ENCODE measurements around the gene MCFD2.
"Not testable (repeated sequence)": the region's sequence is repeated elsewhere in the genome, so short reads cannot be mapped to it uniquely, and the experiment has no call there.

Gene MCFD2

DNA sequence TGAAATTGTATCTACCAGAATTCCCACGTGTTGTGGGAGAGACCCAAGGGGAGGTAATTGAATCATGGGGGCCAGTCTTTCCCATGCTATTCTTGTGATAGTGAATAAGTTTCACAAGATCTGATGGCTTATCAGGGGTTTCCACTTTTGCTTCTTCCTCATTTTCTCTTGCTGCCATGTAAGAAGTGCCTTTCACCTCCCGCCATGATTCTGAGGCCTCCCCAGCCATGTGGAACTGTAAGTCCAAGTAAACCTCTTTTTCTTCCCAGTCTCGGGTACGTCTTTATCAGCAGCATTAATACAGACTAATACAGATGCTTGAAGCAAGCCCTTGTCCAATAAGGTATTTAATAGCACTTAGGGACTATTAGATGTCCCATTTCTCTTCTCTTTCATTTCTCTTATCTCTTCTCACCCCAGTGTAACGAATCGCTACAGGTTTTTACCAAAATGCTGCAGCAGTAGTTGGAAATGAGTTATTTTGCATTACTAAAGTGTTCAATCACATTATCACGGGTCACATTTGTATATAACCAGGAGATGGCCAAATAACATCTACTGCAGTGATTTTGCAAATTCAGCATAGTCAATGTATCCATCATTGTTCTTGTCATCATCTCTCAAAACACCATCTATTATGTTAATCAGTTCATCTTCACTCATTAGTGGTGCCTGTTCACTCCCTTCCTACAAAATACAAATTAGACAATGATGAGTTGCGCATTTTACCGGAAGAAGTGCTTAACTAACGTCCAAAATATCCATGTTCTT is 10.5 kb downstream of the MCFD2 start:
- DNase-seq (ENCODE audit: extremely low read depth in 1 of 2, low read depth in 1 of 2): not testable (repeated sequence)

DNA sequence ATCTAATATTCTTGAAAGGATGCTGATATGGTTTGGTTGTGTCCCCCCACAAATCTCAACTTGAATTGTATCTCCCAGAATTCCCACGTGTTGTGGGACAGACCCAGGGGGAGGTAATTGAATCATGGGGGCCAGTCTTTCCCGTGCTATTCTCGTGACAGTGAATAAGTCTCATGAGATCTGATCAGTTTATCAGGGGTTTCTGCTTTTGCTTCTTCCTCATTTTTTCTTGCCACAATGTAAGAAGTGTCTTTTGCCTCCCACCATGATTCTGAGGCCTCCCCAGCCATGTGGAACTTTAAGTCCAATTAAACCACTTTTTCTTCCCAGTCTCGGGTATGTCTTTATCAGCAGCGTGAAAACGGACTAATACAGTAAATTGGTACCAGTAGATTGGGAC is 12.6 kb downstream of the MCFD2 start:
- not testable (repeated sequence) for DNase-seq (ENCODE audit: extremely low read depth in 1 of 2, low read depth in 1 of 2)

DNA sequence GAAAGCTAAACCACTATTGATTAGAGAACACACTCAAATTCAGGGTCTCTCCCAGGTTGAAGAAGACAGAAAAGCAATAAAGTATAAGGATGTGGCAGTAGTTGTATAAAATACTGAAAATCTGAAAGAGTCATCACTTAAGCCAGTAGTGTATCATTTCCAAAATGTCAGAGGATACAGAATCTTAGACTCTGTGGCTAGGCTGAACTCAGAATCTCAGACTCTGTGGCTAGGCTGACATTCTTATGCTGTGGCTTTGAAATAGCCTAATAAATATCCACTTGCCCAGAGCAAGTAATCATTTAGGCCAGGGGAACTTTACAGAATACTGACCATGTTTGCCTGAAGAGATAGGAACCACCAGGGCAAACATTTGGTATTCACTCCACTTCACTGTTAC is 13.1 kb downstream of the MCFD2 start:
- no peak for DNase-seq (ENCODE audit: extremely low read depth in 1 of 2, low read depth in 1 of 2)

DNA sequence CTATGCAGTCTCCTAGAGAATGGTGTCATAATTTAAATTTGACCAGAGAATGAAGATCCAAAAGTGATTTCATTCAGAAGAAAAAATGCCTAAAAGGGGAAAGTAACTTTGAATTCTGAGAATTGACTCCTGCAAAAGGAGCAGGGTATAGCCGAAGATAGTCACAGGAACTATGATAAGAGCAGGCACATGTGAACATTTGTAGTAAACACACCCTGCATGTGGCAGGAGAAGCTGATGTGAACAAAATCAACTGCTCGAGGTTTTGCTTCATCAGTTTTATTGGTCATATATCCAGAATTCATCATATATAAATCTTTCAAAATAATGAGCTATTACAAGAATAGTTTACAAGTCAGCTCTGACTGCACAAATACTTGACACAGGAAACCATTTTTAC is 14.0 kb downstream of the MCFD2 start:
- no peak for DNase-seq (ENCODE audit: extremely low read depth in 1 of 2, low read depth in 1 of 2)

DNA sequence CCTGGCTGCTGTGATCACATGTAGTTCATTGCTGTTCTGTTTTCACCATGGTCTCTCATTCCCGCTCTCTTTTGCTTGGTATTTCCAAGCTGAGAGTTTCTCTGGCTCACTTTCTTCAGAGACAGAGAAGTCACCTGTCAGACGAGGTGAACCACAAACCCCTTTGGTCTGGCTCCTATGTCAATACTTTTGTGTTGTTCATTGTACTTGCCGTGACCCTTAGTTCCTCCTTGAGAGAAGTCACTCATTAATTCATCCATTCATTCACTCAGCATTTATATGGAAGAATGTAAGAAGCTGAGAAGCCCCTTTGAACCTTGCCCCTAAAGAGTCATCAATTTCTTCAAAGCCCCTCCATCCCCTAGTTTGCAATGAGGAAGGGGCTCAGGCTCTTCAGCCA is 15.2 kb downstream of the MCFD2 start:
- no peak for DNase-seq (ENCODE audit: extremely low read depth in 1 of 2, low read depth in 1 of 2)

DNA sequence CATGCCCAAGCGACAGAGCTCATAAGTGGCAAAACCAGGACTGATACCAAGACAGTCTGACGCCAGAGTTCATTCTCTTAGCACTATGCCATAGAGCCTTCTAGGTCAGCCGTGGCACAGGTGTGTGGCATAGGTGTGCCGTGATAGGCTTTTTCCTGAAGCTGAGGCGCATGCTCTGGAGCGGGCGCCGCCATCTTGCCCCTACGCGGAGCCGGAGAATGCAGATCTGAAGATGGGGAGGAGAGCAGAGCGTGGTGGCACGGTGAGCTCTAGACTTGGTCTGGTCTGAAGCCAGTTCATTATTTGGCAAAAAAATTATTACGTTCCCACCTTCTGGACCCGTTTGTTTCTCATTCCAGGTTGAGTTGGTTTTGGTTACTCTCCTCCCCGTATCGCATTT is 16.6 kb downstream of the MCFD2 start:
- no peak for DNase-seq (ENCODE audit: extremely low read depth in 1 of 2, low read depth in 1 of 2)

DNA sequence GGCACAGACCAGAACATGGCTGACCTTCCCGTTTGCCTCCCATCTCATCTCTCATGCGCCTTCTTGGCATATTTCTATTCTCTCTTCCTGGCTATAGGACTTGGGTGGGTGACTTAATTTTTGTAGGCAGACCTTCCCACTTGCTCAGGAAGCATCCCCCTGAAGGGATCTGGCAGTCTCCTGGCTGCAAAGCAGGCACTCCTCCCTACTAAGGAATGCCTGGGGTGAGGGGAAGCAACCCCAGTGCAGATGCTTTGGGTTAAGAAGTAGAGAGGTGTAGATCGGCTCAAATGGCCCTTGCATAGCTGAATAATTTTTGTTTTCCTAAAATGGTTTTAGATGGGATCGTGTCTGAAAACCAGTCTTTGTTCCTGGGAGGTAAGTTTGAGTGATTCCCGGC is 17.6 kb downstream of the MCFD2 start:
- DNase-seq (ENCODE audit: extremely low read depth in 1 of 2, low read depth in 1 of 2): no peak

DNA sequence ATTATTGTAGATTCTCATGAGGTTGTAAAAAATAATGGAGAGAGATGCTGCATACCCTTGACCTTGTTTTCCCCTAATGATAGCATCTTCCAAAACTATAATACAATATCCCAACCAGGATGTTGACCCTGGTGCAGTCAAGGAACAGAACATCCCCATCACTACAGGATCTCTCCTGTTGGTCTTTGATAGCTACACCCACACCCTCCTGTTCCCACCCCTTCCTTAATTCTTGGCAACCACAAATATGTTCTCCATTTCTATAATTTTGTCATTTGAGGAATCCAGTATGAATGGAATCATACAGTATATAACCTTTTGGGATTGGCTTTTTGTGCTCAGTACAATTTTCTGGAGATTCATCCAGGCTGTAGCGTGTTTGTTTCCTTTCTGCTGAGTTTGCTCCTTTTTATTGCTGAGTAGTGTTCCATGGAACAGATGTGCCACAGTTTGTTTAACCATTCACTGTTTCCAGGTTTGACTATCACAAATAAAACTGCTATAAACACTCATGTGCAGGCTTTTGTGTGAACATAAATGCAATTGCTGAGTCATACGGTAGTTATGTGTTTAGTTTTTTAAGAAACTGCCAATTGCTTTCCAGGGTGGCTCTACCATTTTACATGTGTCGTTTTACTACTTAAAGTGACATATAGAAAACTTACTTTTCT is 22.2 kb downstream of the MCFD2 start:
- DNase-seq (ENCODE audit: extremely low read depth in 1 of 2, low read depth in 1 of 2): no peak

DNA sequence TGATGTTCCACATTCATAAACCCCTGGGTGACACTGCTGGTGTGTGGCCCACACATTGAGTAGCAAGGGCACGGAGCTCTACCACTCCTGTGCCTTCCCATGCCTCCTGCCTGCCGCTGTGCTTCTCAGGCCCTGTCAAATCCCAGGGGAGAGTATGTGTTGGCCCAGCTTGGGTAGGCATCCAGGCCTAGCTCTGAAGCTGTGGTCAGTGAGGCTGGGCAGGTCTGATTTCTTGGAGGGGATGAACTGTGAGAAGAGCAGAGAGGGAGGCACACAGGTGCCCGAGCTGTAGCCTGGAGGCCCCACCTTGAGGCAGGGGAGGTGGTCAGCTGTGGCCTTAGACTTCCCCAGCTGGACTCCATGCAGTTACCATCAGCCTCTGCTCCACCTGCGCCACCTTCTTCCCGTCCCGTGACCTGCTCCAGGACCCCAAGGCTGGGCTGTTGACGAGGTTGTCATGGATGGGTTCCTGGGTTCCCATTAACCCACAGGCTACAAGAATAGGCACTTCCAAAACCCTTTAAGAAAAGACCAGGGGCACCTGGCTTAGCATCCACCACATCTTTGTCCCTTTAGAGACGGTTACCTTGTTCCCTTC is 23.6 kb downstream of the MCFD2 start:
- DNase-seq (ENCODE audit: extremely low read depth in 1 of 2, low read depth in 1 of 2): no peak

DNA sequence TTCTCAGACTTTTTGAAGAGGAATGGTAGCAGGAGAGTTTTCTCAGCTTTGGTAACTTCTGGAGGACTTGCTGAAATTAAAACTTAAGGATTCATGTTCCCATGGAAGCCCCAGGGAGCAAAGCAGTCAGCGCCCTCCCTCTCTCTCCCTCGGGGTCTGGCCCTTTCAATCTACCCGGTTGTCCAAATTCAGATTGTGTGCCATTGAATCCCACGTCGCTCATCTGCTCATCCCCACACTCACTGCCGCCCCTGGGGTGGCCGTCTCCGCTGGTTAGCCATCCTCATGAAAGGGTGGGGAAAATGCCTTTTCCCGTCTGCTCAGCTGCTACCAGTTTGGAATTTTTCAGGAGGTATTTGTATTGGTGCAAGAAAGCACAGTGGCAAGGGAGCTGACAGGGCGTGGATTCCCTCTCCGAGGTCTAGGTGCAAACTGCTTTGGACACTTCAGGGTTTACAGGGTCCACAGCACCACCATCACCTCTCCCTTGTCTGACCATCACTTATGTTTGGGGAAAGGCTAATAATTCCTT is 27.1 kb downstream of the MCFD2 start:
- no peak for DNase-seq (ENCODE audit: extremely low read depth in 1 of 2, low read depth in 1 of 2)

DNA sequence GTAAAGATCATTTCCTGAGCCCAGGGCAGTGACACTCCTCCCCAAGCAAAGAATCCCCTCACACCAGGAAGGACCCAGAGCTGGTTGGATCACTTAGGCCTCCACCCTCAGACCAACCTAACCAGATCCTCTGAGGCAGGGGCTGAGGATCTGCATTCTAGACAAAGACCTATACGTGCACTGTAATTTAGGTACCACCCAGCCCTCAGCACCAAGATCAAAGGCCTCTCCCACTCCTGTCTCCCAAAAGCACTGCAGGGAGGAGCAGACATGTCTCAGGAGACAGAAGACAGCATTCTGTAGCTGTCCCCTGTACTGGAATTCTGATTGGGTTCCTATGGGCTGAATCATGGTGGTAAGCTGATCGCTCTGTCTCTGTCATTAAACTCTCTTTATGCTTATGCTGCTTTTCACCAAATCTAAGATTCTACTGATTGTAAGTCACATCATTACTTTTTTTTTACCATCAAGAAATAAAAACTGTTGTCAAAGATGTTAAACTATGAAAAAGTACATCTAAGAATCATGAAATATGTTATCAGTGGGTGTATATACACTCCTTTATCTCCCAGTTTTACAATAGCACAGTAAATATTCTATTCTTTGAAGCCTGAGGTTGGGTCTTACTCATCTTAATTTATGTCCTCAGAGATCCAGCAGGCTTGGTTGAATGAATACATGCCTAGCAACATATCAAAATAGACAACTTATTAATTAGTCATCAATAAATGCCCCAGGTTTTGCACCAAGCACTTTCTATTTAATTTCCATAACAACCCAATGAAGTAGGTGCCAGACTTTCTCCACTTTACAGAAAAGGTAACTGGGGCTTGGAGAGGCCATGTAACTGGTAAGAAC is 28.3 kb downstream of the MCFD2 start:
- no peak for DNase-seq (ENCODE audit: extremely low read depth in 1 of 2, low read depth in 1 of 2)

DNA sequence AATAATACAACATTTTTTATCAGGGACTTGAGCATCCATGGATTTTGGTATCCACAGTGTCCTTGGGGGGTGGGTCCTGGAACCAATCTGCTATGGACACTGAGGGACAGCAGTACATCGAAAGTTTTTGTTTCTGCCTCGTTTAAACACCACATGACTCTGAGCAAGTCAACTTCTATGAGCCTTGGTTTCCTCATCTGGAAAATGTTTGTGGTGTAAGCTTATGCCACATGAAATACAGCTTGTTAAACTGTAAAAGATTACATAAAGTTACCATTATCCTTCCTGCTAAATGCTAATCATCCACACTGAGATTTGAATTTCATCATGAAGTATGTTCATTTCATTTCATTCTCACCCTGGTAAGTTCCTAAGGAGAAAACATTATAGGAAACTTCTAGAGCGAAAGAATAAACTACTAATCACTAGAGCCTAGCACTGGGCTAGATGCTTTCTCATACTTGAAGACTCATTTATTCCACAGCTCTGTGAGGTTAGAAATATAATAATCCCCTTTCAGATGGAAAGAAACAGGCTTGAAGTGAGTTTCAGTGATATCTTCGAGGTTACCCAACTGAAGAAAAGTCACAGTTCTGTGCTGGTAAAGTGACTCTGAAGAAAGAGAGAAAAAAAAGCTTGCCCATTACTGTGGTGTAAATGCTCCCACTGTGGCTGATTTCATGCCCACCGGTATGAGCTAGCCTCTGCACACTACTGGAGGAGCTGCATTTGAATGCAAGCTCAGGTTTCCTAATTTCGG is 29.2 kb downstream of the MCFD2 start:
- DNase-seq (ENCODE audit: extremely low read depth in 1 of 2, low read depth in 1 of 2): peak in 1 of 2 donors; percentile 11

DNA sequence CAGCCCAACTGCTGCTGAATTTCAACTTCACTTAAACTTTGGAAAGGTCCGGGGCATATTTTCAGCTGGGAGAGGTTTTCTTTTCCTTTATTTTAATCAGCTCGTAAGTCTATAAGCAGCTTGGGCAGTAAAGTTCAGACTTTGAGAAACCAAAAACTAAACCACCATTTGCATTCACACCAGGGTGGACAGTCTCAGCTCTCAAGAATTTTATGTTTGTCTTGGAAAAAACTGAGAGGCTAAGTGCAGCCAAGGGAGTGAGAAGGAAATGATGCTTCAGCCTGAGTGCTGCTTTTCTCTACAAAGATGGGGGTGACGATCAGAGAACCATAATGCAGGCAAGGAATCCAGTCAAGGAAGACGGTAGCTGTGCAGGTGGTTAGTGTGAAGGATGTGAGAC is 30.2 kb downstream of the MCFD2 start:
- DNase-seq (ENCODE audit: extremely low read depth in 1 of 2, low read depth in 1 of 2): no peak

DNA sequence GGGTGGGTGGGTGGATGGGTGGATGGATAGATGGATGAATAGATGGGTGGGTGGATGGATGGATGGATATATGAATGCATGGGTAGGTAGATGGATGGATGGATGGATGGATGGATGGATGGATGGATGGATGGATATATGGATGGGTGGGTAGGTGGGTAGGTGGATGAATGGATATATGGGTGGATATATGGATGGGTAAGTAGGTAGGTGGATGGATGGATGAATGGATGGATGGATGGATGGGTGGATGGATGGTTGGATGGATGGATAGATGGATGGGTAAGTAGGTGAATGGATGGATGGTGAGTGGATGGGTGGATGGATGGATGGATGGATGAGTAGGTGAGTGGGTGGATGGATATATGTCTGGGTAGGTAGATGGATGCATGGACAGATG is 36.1 kb downstream of the MCFD2 start:
- no peak for DNase-seq (ENCODE audit: extremely low read depth in 1 of 2, low read depth in 1 of 2)

DNA sequence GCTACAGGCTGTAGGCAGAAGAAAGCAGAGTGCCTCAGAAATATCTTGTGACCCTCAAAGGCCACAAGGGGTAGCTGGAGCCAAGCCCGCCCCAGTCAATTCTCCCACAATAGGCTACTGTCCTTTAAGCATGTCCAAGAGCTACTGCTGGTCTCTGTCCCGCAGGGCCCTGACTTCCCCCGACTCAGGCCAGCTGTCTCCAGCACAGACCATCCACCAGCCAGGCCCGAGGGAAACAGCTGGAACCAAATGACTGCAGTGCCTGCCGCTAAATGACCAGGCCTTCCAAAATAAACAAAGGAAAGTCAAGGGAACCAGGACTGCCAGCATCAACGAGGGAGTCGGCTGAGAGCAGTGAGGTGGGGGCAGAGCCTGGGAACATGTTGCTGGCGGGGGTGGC is 36.7 kb downstream of the MCFD2 start:
- no peak for DNase-seq (ENCODE audit: extremely low read depth in 1 of 2, low read depth in 1 of 2)

DNA sequence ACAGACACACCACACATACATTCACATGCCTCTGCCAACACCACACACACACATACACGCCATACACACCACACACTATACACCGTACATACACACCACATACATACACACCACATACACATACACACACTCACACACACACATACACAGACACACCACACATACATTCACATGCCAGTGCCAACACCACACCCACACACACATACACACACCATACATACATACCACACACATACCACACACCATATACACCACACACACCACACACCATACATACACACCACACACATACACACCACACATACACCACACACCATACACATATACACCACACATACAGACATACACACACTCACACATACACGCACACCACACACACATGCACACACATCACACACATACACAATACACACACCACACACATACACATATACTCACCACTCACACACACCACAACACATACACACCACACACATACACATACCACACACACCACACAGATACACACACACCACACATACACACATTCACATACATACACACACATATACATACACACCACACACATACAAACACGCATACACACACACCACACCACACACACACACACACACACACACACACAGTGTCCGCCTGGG is 37.2 kb downstream of the MCFD2 start:
- DNase-seq (ENCODE audit: extremely low read depth in 1 of 2, low read depth in 1 of 2): no peak

DNA sequence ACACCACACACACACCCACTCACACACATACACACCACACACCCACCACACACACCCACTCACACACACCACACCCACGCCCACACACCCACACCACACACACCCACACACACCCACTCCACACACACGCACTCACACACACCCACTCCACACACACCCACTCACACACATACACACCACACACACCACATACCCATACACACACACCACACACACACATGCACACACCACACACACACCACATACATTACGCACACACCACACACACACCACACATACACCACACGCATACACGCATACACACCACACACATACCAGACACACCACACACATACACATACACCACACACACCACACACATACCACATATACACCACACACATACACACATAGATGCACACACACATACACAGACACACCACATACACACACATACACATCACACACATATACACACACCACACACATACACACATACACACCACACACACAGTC is 37.9 kb downstream of the MCFD2 start:
- no peak for DNase-seq (ENCODE audit: extremely low read depth in 1 of 2, low read depth in 1 of 2)

DNA sequence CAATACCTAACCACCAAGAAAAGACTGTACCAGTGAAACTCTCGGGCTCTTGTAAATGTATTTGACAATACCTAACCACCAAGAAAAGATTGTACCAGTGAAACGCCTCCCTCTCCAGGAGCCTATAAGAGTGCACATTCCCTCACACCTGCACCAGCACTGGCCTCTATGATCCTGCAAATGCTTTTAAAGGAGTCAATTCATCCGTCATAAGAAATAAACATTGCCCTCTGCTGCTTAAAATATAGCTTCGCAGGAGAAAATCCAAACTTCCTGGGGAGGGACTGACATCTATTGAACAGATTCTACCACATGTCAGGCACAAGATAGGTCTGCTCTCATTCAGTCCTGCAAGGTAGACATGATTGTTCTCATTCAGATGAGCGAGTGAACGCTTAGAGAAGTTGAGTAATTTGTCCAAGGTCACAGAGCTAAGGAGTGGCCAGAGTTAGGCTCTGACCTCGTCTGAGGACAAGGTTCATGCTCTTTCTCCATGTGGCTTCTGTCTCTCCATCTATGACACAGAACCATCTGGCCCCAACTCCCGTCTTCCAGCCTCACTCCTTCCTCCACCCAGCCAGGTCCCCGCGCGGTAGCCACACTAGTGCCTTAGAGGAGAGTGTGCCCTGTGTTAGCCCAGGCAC is 38.7 kb downstream of the MCFD2 start:
- no peak for DNase-seq (ENCODE audit: extremely low read depth in 1 of 2, low read depth in 1 of 2)

Measured in stimulated activated CD8-positive, alpha-beta memory T cell treated with anti-CD3 and anti-CD28 coated beads, Interleukin-7, amount 100 ng/mL, for 48 hours (primary cell).